Stimulated activated naive CD8-positive, alpha-beta T cell treated with anti-CD3 and anti-CD28 coated beads, Interleukin-15, Interleukin-2, amounts not matched to agents 100 U/mL and 50 U/mL, for 24 hours (primary cell): ENCODE measurements around the gene EDA2R.

Source experiments
- ATAC-seq: fragments of 150-1000 bp; cut with Tn5 transposase; one replicate; pipeline ENCODE4 v1.10.0; 2021
- DNase-seq: peaks from one replicate; pipeline ENCODE4 v3.0.0; 2021

EDA2R gene, protein sequence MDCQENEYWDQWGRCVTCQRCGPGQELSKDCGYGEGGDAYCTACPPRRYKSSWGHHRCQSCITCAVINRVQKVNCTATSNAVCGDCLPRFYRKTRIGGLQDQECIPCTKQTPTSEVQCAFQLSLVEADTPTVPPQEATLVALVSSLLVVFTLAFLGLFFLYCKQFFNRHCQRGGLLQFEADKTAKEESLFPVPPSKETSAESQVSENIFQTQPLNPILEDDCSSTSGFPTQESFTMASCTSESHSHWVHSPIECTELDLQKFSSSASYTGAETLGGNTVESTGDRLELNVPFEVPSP

GRCh38 chrX:66638591-66639500 lies at the start of gene EDA2R:
Gene EDA2R (minus strand): TSS chrX:66639078. CDS start chrX:66616020, 23,058 bp downstream.
- peak; percentile 12 for DNase-seq

DNA sequence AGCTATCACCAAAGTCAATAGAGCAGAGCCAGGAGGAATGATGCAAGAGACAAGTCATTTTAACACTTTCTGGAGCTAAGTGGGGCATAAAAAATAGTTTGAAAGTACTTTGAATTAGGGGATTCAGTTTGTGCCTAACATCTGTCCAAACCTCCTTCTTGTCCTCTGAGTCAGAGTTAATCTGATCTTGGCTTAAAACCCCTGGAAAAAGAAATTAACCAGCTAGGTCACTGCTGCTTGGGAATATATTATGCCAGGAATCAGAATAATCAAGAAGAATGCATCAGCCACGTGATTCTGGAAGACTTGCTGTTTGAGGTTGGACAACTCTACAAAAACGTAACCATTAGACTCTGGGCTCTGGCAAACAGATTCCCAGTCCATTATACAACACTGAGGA lies 45.3 kb upstream of the EDA2R start:
- DNase-seq, result no peak

More at GRCh38 chrX:66638591-66639500, at the start of gene EDA2R:
- peak; percentile 61 for ATAC-seq

GRCh38 chrX:66680451-66680850 lies 41.6 kb upstream of the EDA2R start:
- DNase-seq (no peak), ATAC-seq (no peak)

More for the DNA sequence above, 45.3 kb upstream of the EDA2R start:
- ATAC-seq, result no peak

- no peak for DNase-seq
These were observed 38.6 kb upstream of the EDA2R start for GRCh38 chrX:66677430-66677829.

GRCh38 chrX:66676990-66677389 lies 38.1 kb upstream of the EDA2R start:
- no peak for DNase-seq
- ATAC-seq, result no peak

More at GRCh38 chrX:66677430-66677829, 38.6 kb upstream of the EDA2R start:
- no peak for ATAC-seq

DNA sequence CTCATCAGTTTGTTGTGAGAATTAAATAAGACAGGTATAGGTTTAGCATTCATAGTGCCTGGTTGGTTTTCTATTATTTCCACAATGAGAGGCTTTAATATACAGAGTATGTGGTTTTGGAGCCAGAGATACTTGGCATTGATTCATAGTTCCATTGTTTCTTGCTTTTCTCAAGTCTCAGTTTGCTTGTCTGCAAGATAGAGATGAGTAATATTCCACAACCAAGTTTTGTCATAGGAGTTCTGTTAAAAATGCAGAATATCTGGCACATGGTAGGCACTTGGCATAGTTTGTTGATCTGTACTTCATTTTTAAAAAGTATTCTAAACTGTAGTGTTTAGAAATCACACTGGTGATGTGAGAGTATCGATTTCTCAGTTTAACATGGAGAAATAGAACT lies 37.5 kb upstream of the EDA2R start:
- DNase-seq, result no peak
- ATAC-seq, result no peak

GRCh38 chrX:66675541-66675940 lies 36.7 kb upstream of the EDA2R start:
- ATAC-seq (no peak), DNase-seq (no peak)

- ATAC-seq (no peak), DNase-seq (no peak)
These were observed 35.6 kb upstream of the EDA2R start for GRCh38 chrX:66674506-66674905.

DNA sequence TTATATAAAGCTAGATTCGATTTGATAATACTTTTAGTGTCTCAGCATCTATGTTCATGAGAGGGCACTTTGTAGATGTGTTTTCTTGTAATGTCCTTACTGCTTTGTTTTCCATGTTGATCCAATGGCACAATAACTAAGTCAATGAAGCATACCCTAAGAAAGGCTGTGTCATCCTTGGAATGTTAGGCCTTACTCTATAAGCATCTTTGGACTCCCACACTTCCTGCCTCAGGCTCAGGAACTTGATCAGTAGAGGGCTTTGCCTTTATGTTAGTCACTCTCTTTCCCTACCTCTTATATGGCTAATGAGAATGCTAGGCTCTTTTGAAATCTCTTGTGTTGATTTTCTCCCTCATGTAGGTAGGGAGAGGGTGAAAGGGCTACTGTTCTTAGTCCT lies 33.2 kb upstream of the EDA2R start:
- DNase-seq (no peak), ATAC-seq (no peak)

- ATAC-seq (no peak), DNase-seq (no peak)
These were observed 15.5 kb upstream of the EDA2R start for GRCh38 chrX:66654411-66654810.

- DNase-seq (no peak), ATAC-seq (no peak)
These were observed 3.5 kb downstream of the EDA2R start for GRCh38 chrX:66635360-66635759.

GRCh38 chrX:66634272-66634671 lies 4.6 kb downstream of the EDA2R start:
- DNase-seq (no peak), ATAC-seq (no peak)

GRCh38 chrX:66633541-66633940 lies 5.3 kb downstream of the EDA2R start:
- DNase-seq (no peak), ATAC-seq (no peak)

DNA sequence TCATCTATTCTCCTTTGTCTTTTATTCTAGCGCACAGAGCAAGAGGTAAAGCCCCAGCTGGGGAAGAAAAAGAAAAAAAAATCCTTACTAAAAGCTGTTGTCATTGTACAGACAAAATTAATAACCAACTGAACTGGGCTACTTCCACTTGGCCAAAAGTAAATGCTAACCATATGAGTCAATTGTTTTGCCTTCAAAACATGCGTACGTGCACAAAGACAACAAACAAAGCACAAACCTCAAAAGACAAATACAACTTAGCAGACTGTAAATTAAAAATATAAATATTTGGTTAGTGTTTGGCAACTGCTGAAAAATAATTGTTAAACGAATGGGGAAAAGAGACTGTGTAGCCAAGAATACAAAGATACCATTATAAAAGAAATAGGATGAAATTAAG lies 5.9 kb downstream of the EDA2R start:
- ATAC-seq (no peak), DNase-seq (no peak)

GRCh38 chrX:66632473-66632872 lies 6.4 kb downstream of the EDA2R start:
- ATAC-seq (no peak), DNase-seq (no peak)

- ATAC-seq (no peak), DNase-seq (no peak)
These were observed 13.4 kb downstream of the EDA2R start for GRCh38 chrX:66625525-66625924.

- ATAC-seq, result no peak
- DNase-seq, result no peak
These were observed 16.7 kb downstream of the EDA2R start for GRCh38 chrX:66622209-66622608.

GRCh38 chrX:66616944-66617343 lies 21.9 kb downstream of the EDA2R start:
- ATAC-seq (no peak), DNase-seq (no peak)

DNA sequence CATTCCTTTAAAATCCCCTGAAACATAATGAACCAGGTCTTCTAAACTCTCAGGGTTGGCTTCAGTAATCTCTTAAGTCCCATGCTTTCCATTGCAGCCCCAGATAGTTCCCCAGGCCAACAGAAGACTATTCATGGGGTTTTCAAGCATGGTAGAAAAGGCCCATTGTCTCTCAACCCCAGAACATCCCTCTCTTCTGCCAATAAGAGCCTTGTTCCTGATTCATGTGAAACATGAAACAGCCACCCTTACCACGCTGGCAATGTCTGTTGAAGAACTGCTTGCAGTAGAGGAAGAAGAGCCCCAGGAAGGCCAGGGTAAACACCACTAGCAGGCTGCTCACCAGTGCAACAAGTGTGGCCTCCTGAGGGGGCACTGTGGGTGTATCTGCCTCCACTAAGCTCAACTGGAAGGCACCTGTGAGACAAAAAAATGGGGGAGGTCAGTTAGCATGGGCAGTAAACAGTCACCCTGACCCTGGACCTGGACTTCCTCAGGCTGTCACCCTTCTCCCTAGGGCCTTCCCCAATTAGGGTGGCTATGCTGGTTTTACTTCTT lies 36.4 kb downstream of the EDA2R start:
- DNase-seq, result no peak
- no peak for ATAC-seq

- ATAC-seq (no peak), DNase-seq (no peak)
These were observed 37.4 kb downstream of the EDA2R start for GRCh38 chrX:66601522-66601921.

DNA sequence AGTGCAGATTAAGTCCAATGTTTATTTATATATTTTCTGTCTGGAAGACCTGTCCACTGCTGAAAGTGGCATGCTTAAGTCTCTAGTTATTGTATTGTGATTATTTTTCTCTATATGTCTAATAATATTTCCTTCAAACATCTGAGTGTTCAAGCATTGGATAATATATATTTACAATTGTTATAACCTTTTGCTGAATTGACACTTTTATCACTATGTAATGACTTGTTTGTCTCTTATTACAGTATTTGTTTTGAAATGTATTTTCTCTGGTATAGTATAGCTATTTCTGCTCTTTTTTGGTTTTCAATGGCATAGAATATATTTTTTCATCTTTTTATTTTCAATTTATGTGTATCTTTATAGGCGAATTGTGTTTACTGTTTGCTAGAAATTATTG lies 59.7 kb downstream of the EDA2R start:
- DNase-seq (no peak), ATAC-seq (no peak)

- no peak for DNase-seq
- no peak for ATAC-seq
These were observed 84.9 kb downstream of the EDA2R start for GRCh38 chrX:66553973-66554372.

DNA sequence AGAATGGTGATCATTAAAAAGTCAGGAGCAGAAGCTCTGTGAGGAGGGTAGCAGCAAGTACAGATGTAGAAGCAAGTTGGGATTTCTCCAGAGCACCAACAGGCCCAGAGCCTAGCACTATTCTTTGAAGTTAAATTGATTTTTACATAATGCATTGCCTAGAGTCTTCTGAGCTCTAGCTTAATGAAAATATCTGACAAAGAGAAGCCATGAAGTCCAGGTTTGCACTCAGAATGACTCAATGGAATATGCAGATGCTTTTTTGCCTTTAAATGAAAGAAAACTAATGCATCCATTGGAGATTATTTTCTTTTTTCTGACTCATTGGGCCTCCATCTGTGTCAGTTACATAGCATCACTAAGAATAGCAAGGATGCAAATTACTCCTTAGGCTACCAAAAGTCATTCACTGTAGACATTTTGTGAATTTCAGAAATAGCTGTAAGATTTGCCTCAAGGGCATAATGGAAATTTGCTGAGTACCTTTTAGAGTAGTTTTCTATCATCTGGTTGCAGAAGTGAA lies 91.0 kb downstream of the EDA2R start:
- no peak for ATAC-seq
- no peak for DNase-seq
